OCI-LY7 (cell line): ENCODE results near the gene ACVR1. TPM values are rescaled to one million over a fixed set of nuclear protein-coding genes. Genes with fewer than 3 reads are reported as not detected.

Experiments
- BruUV-seq: library from RNA; stranded (reverse); fragments of 400-500 nt; replicated peaks from 2 replicates; lab custom pipeline; 2021; lab: Mats Ljungman, UMichigan
- CTCF ChIA-PET: fragments of 300-600 bp; sonication (Branson Sonifier 250); formaldehyde crosslinking; loops from one replicate; lab custom pipeline; 2022; ENCODE audit warnings: antibody characterized with exemption; ENCODE audit not compliant: unreplicated experiment; lab: Charles Lee
- POLR2A ChIA-PET: fragments of 300-600 bp; sonication (Branson Sonifier 250); formaldehyde crosslinking; loops from one replicate; lab custom pipeline; 2022; ENCODE audit warnings: antibody characterized with exemption; lab: Charles Lee
- DNase-seq: peaks from one replicate; pipeline ENCODE4 v3.0.0-alpha.2; 2015; ENCODE audit warnings: low spot score
- H2AFZ ChIP-seq: fragments of 200-600 bp; sonication (generic), shearing (Covaris generic); 2 replicates; pipeline ENCODE4 v1.6.1; 2014; ENCODE audit warnings: mild to moderate bottlenecking, antibody characterized with exemption, low read length, moderate library complexity
- H3K27ac ChIP-seq: fragments of 200-600 bp; sonication (generic); 2 replicates; pipeline ENCODE4 v1.5.1; 2014; ENCODE audit warnings: mixed run types, low read depth, mild to moderate bottlenecking, moderate library complexity, low read length, inconsistent platforms; ENCODE audit not compliant: poor library complexity, severe bottlenecking
- H3K36me3 ChIP-seq: fragments of 200-600 bp; sonication (generic); 2 replicates; pipeline ENCODE4 v1.6.1; 2014; ENCODE audit warnings: mild to moderate bottlenecking, antibody characterized with exemption, low read length, moderate library complexity, mixed read lengths; ENCODE audit not compliant: insufficient read depth
- H3K4me1 ChIP-seq: fragments of 200-600 bp; sonication (generic); 2 replicates; pipeline ENCODE4 v1.5.1; 2014; ENCODE audit warnings: mild to moderate bottlenecking, low read length; ENCODE audit not compliant: insufficient read depth, poor library complexity, severe bottlenecking
- H3K4me2 ChIP-seq: fragments of 200-600 bp; sonication (generic); 2 replicates; pipeline ENCODE4 v1.6.1; 2014; ENCODE audit warnings: mild to moderate bottlenecking, low read length
- H3K4me3 ChIP-seq: fragments of 200-600 bp; sonication (generic); 2 replicates; pipeline ENCODE4 v1.5.1; 2014; ENCODE audit warnings: mild to moderate bottlenecking, low read depth, low read length; ENCODE audit not compliant: poor library complexity, severe bottlenecking
- H3K79me2 ChIP-seq: fragments of 200-600 bp; sonication (generic); 2 replicates; pipeline ENCODE4 v1.6.1; 2016; ENCODE audit warnings: low read depth, mild to moderate bottlenecking, low read length, moderate library complexity, mixed read lengths; ENCODE audit not compliant: insufficient read depth
- H3K9me2 ChIP-seq: fragments of 200-600 bp; sonication (generic); 2 replicates; pipeline ENCODE4 v1.6.1; 2016; ENCODE audit warnings: mild to moderate bottlenecking, low read length, mixed read lengths; ENCODE audit not compliant: insufficient read depth
- H3K9me3 ChIP-seq: fragments of 200-600 bp; sonication (generic); 2 replicates; pipeline ENCODE4 v1.6.1; 2014; ENCODE audit warnings: mild to moderate bottlenecking, mixed run types, low read length, mixed read lengths
- H4K20me1 ChIP-seq: fragments of 200-600 bp; sonication (generic); 2 replicates; pipeline ENCODE4 v1.6.1; 2014; ENCODE audit warnings: mild to moderate bottlenecking, antibody characterized with exemption, low read length, moderate library complexity, mixed read lengths; ENCODE audit not compliant: insufficient read depth
- CTCF ChIP-seq: fragments of 200-600 bp; sonication (generic); conservative IDR thresholded peaks from 2 replicates; pipeline ENCODE4 v1.5.1; 2014; ENCODE audit warnings: mild to moderate bottlenecking, antibody characterized with exemption, low read length, moderate library complexity, mixed read lengths
- EZH2phosphoT487 ChIP-seq: fragments of 200-600 bp; sonication (generic); IDR thresholded peaks from 2 replicates; pipeline ENCODE4 v1.6.1; 2018; ENCODE audit warnings: low read depth, borderline replicate concordance, mild to moderate bottlenecking, mixed run types, antibody characterized with exemption, low read length, moderate library complexity, mixed read lengths
- intact Hi-C: fragments of 100-400 bp; cut with micrococcal nuclease; formaldehyde crosslinking; loops from one replicate; pipeline ENCODE4 v1.10.0; 2022; ENCODE audit not compliant: unreplicated experiment
- total RNA-seq, 2 experiments: library from RNA; depleted of rRNA in 1 of 2; stranded (reverse); fragments of >200 nt in 1 of 2; shearing (Covaris generic) in 1 of 2; gene quantifications; 2 replicates each; pipeline ENCODE4 v1.2.3, GENCODE V29; 2014 to 2022

ACVR1 gene
- total RNA-seq, 2 experiments from 2014 or later, result 0.13 to 3.9 TPM

GRCh38 chr2:157875641-157876065, 477 bp downstream of the ACVR1 start:
- BruUV-seq, result no TSS peak
- H3K9me2 ChIP-seq, result no peaks in the 10 kb centered on the region
- intact Hi-C loops, result loop anchor here (5.0 to 10.0 kb wide), 4 partner anchors 381 to 1839 kb away; partner anchors contain the start of genes CCDC148, MARCHF7, PKP4 and WDSUB1
- H4K20me1 ChIP-seq, result no peaks in the 10 kb centered on the region
- ChIA-PET CTCF (interaction anchor here (0.6 kb wide), 1 partner anchor 602 kb away, joined by 6 read pairs; no protein-coding TSS in a partner anchor), POLR2A (interaction anchor here (0.5 to 1.0 kb wide), 6 partner anchors 11 to 734 kb away, joined by 3 to 5 read pairs (median 4); no protein-coding TSS in a partner anchor)
- no peak for TF ChIP-seq EZH2phosphoT487
- TF ChIP-seq CTCF, result no peak
- H3K4me2 ChIP-seq, result peak overlapping the region; percentile 84
- H3K27ac ChIP-seq, result no peak overlapping the region
- peak overlapping the region; percentile 85 for H3K4me3 ChIP-seq
- no peaks in the 10 kb centered on the region for H3K9me3 ChIP-seq
- peaks cover 15% of the 10 kb centered on the region for H3K4me1 ChIP-seq
- no peaks in the 10 kb centered on the region for H3K79me2 ChIP-seq
- H3K36me3 ChIP-seq, result no peaks in the 10 kb centered on the region
- H2AFZ ChIP-seq, result peak overlapping the region; percentile 79
- no peak for DNase-seq

- Histone ChIP-seq H3K9me3 (no peaks in the 10 kb centered on the region), H3K79me2 (no peaks in the 10 kb centered on the region), H3K27ac (no peak overlapping the region), H3K4me2 (peak overlapping the region; percentile 80), H3K36me3 (no peaks in the 10 kb centered on the region), H3K4me1 (peaks cover 15% of the 10 kb centered on the region), H3K9me2 (no peaks in the 10 kb centered on the region), H3K4me3 (peak overlapping the region; percentile 85), H4K20me1 (no peaks in the 10 kb centered on the region), H2AFZ (peak overlapping the region; percentile 79)
- POLR2A ChIA-PET, result interaction anchor here (0.6 to 1.0 kb wide), 5 partner anchors 10 to 593 kb away, joined by 3 to 5 read pairs (median 4); no protein-coding TSS in a partner anchor
- CTCF ChIA-PET, result interaction anchor here (0.6 kb wide), 1 partner anchor 603 kb away, joined by 6 read pairs; no protein-coding TSS in a partner anchor
- intact Hi-C loops, result loop anchor here (5.0 to 10.0 kb wide), 4 partner anchors 380 to 1840 kb away; partner anchors contain the start of genes CCDC148, MARCHF7, PKP4 and WDSUB1
- BruUV-seq, result no TSS peak
- TF ChIP-seq EZH2phosphoT487 (no peak), CTCF (no peak)
- peak; percentile 10 for DNase-seq
These were observed 1.0 kb downstream of the ACVR1 start for GRCh38 chr2:157874997-157875640.
